Right hindlimb (tissue), 1 donor: Measurements from ENCODE around the gene TMEM260.

Experiments used
- DNase-seq: peaks from one replicate; pipeline ENCODE4 v3.0.0-alpha.2; 2018

TMEM260 gene

DNA sequence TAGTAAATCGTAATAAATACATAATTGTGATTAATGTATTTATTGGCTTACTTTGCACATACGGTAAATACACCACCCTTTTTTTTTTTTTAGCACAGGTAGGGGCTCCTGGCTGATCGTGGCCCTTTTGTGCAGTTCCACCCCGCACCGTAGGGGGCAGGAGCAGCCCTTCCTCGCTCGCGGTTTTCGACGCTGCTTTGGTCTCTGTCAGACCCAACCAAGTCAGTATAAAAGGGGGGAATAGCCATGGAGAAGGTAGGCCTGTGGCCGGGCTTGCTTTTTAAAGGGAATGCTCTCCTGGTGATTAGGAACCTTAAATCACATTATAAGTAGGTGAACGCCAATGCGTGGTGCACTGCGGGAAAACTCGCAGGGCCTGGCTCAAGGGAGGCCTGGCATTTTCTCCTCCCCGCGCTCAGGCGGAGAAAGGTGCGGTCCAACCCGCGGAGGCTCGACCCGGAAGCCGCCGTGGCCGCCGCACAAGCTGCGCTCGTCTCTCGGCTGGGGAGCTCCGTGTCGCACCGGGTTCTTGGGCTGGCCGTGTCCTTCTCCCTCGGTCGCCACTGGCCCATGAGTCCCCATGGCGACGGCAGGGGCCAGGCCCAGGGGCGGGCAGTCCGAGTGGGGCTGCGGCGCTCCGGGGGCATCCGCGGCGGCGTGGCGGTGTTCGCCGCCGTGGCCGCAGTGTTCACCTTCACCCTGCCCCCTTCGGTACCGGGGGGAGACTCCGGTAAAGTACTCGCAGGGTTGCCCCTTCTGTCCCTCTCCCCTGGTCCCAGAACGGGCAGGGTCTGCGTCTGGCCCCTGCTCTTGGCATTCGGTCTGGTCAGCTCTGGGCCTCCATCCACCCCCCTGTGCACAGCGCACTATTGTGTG lies at the start of gene TMEM260:
TSS of gene TMEM260 (plus strand) at position 454 of the 876 bp plus-strand sequence. CDS start at position 571, 117 bp downstream.
- DNase-seq: peak; percentile 91

DNA sequence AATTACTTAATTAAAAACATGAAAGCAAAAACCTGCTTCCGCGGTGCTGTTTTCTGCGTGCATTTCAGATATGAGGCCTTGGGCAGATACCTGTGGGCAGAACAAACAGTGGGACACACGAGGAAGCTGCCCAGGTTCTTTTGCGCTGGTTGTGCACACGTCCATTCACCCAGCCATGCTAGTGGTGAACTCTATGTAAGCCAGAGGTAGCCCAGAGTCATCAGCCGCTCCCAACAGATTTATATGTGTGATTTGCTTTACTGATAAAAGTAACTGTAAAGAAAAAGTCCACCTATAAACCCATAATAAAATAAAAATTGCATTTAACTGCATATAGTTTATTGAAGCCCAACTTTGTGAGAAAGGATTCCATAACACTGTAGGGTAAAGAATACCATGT lies 47.1 kb upstream of the TMEM260 start:
- no peak for DNase-seq

DNA sequence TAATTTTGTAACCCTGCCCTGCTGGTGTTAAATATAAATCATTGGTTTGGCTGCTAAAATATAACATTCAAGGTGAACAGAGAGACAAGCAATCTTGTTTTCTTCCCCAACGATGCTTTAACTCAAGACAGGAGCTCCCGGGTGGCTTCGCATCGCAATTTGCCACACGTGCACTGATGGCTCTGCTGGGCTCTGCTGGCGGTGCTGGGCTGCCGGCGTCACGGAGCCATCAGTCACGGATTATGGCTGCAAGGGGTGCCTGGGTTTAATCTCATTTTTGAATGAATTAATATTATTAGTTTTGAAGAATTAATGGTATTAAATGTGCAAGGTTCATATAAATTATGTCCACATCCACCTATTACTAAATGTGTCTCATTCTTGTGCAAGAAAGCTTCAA lies 44.9 kb upstream of the TMEM260 start:
- DNase-seq: no peak

DNA sequence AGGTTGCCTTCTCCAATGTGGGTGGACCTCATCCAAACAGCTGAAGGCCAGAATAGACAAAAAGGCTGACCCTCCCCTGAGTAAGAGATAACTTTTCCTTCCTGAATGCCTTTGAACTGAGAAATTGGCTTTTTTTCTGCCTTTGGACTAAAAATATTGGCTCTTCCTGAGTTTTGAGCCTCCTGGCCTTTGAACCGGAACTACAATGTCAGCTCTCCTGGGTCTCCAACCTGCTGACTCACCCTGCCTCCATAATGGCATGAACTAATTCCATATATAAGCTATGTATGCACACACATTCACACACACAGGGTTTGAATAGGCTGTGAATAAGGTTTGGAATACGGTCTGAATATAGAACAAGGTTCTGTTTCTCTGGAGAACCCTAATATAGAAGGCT lies 39.7 kb upstream of the TMEM260 start:
- DNase-seq: no peak

DNA sequence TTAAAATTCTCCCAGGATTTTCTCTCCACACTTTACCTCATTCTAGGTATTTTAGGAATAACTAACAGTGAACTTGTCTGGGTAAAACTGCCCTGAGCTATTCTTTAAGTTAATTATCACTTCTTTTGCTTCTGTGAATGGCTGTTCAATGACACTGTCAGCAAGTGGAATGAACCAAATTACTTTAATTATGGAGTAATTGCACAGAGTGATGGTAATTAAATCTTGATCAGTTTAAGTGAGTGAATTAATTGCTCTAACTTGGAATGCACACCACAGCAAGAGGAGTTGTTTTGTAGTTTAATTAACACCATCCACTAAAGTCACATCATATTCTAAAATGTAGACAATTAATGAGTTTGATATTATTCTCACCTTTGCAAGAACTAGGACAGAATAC lies 36.2 kb upstream of the TMEM260 start:
- no peak for DNase-seq

DNA sequence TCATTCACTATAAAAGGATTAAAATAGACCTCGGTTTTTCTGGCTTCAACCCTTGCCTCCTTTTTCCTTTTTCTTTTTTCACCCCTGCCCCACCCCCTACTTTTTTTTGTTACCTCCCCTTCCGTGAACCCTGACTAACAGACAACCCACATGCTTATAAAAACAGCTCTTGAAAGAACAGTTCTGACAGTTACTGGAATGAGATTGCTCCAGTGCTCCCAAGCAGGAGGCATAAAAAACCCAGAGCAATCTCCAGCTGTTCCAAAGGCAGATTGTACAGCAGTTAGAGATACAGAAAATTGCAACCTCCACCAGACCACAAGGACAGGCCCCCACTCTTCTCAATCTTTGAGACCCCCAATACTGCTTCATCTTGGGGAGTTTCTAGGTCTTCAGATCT lies 29.9 kb upstream of the TMEM260 start:
- DNase-seq: no peak

DNA sequence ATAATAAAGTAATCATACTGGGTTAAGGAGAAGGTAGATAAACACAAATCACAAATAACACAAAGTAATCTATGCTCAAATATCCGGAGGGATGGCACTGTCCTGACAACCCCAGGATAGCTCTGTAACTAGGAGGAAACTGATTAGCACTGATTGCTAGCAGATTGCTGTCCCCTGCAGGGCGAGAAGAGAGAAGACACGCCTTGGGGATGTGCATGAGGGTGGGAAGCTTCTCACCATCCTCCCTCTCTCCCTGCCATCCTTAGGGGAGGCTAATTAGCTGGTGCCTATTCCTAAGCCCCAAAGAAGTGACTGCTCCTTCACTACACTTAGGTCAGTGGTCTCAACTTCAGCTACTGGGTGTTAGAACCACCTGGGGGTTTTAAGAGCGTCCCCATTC lies 27.0 kb upstream of the TMEM260 start:
- no peak for DNase-seq

DNA sequence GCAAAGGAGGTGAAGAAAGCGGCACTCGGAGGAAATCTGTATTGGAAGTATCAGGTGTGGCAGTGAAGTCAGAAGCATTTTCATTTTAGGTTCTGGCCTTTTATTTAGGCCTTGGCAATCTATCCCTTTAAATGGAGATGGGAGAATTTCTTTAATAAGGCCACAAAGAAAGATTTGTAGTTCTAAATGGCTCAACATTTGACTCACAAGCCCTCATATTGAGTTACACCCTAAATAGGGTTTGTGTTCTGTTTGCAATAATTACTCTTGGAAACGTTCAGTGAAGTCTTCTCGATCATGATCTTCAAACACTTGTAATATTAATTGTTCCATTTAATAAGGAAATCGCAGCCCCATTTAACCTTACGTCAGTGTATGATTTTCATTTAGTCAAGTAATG lies 25.3 kb upstream of the TMEM260 start:
- DNase-seq: no peak

DNA sequence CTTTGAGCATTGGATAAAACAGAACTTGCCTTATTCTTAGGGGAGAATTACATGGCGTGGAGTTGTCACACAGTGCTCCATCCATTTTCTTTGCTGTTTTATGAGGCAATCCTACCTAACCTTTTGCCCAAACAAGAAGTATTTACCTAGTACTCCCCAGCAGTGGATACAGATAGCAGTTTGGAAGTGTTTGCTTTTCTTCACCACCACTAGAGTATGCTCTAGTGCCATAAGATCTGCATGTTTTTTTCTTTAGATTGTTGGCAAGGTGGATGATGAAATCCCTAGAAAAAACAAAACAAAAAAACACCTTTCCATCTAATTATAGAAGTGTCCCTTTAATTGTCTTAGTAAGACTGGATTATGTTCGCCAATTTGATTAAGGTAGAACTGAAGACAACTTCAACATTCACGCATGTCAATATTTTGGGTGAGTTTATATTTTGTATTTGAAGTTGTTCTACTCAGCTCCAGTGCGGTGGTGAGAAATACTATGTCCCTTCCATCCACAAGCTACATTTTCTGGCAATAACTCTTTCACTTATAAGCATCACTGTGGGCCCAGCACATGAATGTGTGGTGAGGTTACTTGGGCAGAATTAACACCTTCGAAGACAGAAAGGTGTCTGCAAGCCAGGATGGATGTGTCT lies 23.6 kb upstream of the TMEM260 start:
- DNase-seq: no peak

DNA sequence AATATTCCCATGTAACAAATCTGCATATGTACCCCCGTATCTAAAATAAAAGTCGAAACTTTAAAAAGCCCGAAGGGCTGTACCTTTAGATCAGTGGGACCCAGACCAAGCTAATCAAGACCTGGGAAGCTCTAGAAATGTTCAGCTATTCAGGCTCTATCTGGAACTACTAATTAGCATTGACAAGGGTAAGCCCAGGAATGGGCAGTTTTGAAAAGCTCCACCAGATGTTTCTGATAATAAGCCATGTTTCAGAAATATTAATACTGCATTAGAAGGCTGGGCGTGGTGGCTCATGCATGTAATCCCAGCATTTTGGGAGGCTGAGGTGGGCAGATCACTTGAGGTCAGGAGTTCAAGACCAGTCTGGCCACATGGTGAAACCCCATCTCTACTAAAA lies 20.4 kb upstream of the TMEM260 start:
- no peak for DNase-seq

DNA sequence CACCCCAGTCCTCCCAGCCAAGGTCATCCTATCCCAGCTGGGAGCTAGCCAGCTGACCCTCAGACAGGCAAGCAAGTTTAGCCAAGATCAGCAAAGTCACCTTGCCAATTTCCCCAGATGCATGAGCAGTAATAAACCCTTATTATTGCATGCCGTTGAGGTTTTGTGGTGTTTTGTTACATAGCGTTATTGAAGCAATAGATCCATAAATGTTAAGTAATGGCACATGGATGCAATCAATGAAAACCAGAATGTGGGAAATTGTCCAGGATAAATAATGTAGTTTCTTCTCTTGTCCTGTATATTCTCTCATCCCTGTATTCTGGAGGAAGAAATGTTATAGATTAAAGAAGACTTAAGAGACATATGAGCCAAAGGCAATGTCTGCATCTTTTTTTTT lies 18.0 kb upstream of the TMEM260 start:
- peak; percentile 23 for DNase-seq

DNA sequence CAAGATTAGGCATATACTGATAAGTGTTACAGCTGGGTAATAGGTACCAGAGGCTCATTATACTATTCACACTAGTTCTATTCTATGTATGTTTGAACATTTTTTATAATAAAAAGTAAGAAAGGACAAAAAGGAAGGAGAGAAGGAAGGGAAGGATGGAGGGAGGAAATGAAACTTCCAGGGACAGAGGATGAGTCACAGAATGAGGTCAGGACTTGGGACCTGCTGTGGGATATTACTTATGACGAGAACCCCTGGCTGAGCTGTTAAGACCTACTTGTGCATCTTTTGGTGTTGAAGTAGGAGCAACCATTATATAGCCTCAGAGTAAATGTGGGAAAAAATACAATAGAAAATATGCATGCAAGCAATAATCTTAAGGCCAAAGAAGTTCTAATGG lies 16.7 kb upstream of the TMEM260 start:
- DNase-seq: no peak

DNA sequence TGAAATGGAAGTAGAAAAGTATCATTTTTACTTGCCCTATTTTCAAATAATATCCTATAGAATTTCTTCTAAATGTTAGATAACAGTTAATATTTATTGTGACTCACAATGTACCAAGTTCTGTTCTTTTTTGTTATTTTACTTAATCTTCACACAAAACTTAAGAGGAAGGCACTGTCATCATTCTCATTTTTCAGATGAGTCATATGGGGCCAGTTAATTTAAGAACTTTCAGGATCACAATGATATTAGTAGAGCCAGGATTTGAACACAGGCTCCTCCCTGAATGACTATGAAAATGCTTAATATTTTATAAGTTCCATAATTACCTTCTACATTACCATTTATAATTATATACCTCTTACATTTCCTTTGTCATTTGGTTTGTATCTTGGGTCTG lies 10.4 kb upstream of the TMEM260 start:
- no peak for DNase-seq

DNA sequence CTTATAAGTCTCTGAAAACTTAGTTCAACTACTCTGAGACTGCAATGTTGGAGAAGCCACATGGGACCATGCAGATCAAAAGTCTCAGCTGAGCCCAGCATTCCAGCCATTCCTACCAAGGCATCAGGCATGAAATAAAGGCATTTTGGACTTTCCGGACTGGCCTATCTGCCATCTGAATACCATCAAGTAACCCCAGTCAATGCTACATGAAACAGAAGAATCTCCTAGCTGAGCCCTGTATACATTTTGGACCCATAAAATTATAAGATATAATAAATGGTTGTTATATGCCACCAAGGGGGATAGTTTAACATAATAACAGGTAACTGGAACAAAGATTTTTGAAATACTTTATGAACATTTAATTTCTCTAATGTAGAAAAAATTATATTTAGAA lies 9.3 kb upstream of the TMEM260 start:
- no peak for DNase-seq

DNA sequence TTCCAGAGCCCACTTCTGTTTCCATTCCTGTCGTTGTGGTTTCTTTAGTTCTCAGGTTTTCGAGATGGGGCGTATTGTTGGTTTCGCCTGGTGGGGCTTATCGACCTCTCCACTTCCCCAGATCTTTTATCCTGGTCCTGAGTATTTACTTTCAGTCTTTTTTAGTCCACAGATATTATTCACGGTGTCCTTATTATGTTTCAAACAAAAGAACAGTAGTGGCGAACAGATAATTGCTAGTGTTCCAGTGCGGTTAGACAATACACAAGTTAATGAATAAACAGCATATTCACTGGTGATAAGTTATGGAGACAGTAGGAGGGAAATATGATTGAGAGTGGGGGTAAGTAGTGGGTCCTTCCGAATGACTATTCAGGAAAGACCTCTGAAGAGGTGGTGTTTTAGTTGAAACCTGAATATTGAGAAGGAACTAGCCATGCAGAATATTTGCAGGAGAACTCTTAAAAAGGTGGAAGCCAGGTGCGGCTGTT lies 668 bp downstream of the TMEM260 start:
- DNase-seq: no peak

DNA sequence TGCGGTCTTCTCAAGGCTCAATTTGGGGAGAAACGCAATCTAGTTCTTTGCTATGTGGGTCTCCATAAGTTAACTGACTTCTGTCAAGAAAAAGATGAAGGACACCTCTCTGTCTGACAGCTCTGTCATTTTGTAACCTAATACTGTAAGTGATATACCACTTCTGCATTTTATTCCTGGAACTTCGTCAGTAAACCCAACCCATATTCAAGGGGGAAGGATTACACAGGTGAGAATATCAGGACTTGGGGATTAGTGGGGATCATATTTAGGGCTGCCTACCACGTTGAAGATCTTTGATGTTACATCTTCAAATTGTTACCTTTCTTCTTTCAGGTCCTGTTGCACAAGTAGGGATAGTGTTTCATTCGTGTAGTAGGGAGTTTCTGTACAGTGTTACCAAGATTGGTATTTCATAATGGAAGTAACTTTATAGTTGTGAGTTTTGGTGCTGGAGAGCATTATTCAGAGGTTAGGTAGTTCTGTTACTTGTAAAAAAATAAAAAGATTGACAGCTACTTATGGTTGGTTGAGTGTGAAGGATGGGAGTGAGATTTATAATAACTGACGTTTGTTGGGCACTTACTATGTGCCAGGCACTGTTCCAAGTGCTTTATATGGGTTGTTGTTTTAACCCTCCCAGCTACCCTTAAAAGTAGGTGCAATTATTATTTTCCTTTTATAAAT lies 1.6 kb downstream of the TMEM260 start:
- DNase-seq: no peak

DNA sequence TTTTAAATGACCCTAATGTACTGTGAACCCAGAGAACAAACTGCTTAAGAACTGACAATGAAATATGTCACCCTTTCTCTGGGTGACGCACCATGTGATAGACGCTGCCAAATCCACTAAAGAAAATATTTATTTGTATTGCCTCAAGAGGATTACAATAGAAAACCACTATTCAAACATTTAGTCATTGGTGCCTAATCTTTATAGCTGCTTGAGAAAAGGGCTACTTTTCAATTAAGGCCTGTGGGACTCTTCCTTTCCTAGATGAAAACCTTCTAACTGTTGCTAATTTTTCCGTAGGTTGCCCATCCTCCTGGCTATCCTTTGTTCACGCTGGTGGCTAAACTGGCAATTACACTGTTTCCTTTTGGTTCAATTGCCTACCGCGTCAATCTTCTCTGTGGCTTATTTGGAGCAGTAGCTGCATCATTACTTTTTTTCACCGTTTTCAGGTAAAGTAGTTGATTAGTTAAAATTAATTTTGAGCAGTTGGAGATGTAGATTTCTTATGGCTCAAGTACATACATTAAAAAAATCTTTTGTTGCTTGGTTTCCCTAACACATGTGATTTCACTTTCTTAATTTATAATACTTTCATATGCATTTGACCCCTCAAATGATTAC lies 6.0 kb downstream of the TMEM260 start:
- DNase-seq: no peak

DNA sequence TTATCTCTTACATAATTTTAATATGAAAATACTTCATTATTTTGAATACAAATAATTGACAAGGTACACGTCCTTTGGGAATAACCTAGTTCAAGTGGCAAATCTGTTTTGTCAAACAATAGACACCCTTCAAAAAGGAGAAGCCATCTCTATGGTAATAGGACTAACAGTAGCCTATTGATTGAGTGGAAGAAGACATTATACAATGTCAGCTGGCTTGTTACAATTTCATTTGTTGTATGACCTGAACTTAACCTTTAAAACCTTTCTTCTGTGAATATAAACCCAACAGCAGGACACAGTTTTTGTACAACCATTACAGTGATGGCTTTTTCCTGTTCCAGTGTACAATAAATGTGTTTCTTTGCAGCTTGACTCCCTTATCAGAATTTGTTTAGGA lies 8.1 kb downstream of the TMEM260 start:
- DNase-seq: no peak

DNA sequence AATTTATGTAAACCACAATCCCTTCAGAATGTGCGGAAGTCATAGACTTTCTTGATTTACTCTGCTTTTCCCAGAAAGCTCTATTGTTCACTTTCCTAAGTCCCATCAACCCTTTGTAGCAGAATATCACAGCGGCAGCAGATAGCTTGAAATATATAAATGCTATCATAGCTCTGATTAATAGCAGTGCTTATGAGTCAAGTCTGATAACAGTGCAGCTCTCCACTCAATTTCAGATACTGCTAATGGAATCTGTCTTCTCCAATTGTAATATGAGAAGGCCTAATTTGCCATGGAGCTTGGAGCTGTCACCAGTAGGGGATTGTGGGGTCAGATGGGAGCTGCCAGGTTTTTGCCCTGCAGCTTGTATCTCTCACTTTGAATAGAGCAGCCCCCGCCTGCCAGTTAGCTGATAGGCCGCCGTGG lies 10.9 kb downstream of the TMEM260 start:
- peak; percentile 36 for DNase-seq

DNA sequence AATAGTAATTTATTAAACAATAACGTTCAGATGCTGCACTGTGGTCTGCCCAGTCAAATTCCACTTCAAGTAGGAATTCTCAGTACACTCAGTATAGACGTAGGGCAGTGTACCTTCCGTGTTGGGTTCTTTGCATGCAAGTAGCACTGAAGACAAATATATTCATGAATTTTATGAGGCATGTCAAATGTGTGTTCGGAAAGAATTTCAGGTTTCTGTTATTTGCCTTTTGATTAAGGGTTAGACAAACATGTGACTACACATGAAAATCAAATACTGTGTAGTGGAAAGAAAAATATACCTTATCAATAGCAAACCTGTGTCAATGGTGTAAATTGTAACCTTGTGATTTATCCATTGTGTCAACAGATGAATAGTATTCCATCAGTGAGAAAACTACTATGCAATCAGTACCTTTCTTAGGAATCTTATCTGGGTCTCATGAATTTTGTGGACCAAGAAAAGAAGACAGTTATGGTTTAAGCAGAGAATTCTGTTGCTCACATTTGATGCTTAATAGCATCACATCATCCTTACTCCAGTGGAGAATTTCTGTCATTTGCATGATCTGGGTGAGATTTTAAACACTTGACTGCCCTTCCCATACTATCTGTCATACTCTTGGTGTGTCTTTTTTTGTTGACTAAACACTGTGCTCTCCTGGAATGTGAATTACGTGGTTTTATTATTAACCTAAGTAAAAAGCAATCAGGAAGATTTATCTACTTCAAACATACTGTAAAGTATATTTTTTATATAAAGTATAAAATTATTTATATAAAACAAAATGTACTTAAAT lies 13.3 kb downstream of the TMEM260 start:
- no peak for DNase-seq

DNA sequence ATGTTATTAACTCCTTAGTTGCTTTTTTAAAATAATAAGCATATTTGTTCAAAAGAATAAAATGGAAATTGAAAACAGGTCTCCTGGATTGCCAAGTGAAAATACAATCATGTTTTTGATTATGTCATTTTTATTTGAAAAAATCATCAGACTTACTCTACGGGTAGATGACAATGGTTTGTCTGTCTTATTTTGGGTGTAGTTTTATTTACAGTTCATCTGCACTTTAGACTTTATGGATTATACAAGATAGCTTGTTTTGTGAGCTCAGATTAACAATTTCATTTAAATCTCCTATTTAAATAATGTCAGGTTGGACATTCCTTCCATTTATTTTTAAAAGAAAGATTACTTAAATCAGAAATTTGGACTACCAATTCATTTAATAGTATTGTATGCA lies 14.8 kb downstream of the TMEM260 start:
- no peak for DNase-seq

DNA sequence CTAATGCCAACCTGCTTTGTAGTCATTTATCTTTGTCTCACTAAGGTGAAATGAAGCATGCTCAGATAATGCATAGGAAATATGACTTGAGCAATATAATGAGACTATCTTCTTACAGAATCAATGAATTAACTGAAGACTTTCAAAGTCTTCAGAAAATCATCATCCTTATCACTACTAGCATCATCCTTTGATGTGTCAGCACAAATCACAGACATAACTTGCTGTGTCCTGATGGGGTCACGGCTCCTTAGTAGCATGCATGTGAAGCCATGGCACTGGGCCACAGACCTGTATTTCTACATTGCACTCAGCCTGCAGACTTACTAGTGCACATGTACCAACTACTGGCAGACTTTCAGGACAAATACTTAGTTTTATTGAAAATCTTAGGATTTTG lies 18.9 kb downstream of the TMEM260 start:
- DNase-seq: no peak
